OCI-LY1 (cell line): Measurements from ENCODE around the gene CANT1.

Experiments used
- EZH2 ChIP-seq: fragments of 200-600 bp; sonication (generic), shearing (Covaris generic); IDR thresholded peaks from 2 replicates; pipeline ENCODE4 v1.8.0; 2017; ENCODE audit warnings: borderline replicate concordance, mixed run types, mild to moderate bottlenecking, antibody characterized with exemption, low read length, moderate library complexity, mixed read lengths
- TF ChIP-seq, protein P1 (sequence below): fragments of 200-600 bp; sonication (generic), shearing (Covaris generic); IDR thresholded peaks from 2 replicates; pipeline ENCODE4 v1.5.1; 2017; ENCODE audit warnings: mild to moderate bottlenecking, antibody characterized with exemption, low read length, moderate library complexity, mixed read lengths

DNA sequence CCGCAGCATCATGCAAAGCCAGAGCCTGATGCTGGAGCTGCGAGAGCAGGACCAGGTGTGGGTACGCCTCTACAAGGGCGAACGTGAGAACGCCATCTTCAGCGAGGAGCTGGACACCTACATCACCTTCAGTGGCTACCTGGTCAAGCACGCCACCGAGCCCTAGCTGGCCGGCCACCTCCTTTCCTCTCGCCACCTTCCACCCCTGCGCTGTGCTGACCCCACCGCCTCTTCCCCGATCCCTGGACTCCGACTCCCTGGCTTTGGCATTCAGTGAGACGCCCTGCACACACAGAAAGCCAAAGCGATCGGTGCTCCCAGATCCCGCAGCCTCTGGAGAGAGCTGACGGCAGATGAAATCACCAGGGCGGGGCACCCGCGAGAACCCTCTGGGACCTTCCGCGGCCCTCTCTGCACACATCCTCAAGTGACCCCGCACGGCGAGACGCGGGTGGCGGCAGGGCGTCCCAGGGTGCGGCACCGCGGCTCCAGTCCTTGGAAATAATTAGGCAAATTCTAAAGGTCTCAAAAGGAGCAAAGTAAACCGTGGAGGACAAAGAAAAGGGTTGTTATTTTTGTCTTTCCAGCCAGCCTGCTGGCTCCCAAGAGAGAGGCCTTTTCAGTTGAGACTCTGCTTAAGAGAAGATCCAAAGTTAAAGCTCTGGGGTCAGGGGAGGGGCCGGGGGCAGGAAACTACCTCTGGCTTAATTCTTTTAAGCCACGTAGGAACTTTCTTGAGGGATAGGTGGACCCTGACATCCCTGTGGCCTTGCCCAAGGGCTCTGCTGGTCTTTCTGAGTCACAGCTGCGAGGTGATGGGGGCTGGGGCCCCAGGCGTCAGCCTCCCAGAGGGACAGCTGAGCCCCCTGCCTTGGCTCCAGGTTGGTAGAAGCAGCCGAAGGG lies 38.6 kb upstream of the CANT1 start:
- TF ChIP-seq, protein P1, sequence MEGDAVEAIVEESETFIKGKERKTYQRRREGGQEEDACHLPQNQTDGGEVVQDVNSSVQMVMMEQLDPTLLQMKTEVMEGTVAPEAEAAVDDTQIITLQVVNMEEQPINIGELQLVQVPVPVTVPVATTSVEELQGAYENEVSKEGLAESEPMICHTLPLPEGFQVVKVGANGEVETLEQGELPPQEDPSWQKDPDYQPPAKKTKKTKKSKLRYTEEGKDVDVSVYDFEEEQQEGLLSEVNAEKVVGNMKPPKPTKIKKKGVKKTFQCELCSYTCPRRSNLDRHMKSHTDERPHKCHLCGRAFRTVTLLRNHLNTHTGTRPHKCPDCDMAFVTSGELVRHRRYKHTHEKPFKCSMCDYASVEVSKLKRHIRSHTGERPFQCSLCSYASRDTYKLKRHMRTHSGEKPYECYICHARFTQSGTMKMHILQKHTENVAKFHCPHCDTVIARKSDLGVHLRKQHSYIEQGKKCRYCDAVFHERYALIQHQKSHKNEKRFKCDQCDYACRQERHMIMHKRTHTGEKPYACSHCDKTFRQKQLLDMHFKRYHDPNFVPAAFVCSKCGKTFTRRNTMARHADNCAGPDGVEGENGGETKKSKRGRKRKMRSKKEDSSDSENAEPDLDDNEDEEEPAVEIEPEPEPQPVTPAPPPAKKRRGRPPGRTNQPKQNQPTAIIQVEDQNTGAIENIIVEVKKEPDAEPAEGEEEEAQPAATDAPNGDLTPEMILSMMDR: no peak
- no peak for TF ChIP-seq EZH2
